GM23338 (cell line): Measurements from ENCODE around the gene SNX9. TPM values are rescaled to one million over a fixed set of nuclear protein-coding genes. Genes with fewer than 3 reads are reported as not detected.
A peak's percentile ranks its signal among the peaks of the same experiment; 100 is the strongest.

Experiments used
- ATAC-seq: fragments of 200-7000 bp; cut with Tn5 transposase; 3 replicates; pipeline ENCODE4 v1.9.1; 2020
- DNase-seq: peaks from one replicate; pipeline ENCODE4 v3.0.0-alpha.2; 2015; ENCODE audit warnings: low spot score
- H2AFZ ChIP-seq: fragments of 200-600 bp; sonication (generic); 2 replicates; pipeline ENCODE4 v1.8.0; 2016; ENCODE audit warnings: antibody characterized with exemption, mild to moderate bottlenecking, moderate library complexity
- H3F3A ChIP-seq: fragments of 200-600 bp; sonication (generic); replicated peaks from 2 replicates; pipeline ENCODE4 v1.8.0; 2017; ENCODE audit warnings: antibody characterized with exemption, mixed run types, low read depth
- H3K27ac ChIP-seq: fragments of 200-600 bp; sonication (generic); 2 replicates; pipeline ENCODE4 v1.6.1; 2016; ENCODE audit warnings: low read depth
- H3K27me3 ChIP-seq: fragments of 200-600 bp; sonication (generic); 2 replicates; pipeline ENCODE4 v1.8.0; 2016; ENCODE audit warnings: mild to moderate bottlenecking, mixed run types, moderate library complexity; ENCODE audit not compliant: insufficient read depth
- H3K36me3 ChIP-seq: fragments of 200-600 bp; sonication (generic); 2 replicates; pipeline ENCODE4 v1.8.0; 2016; ENCODE audit warnings: mild to moderate bottlenecking; ENCODE audit not compliant: insufficient read depth
- H3K4me1 ChIP-seq: fragments of 200-600 bp; sonication (generic); 2 replicates; pipeline ENCODE4 v1.8.0; 2016; ENCODE audit warnings: mild to moderate bottlenecking, moderate library complexity; ENCODE audit not compliant: insufficient read depth
- H3K4me2 ChIP-seq: fragments of 200-600 bp; sonication (generic); 2 replicates; pipeline ENCODE4 v1.7.1; 2017; ENCODE audit warnings: mixed run types
- H3K4me3 ChIP-seq: fragments of 200-600 bp; sonication (generic); 2 replicates; pipeline ENCODE4 v1.6.1; 2016; ENCODE audit warnings: mixed run types
- H3K79me2 ChIP-seq: fragments of 200-600 bp; sonication (generic); replicated peaks from 2 replicates; pipeline ENCODE4 v1.8.0; 2017; ENCODE audit warnings: mild to moderate bottlenecking; ENCODE audit not compliant: insufficient read depth
- H3K9me2 ChIP-seq: fragments of 200-600 bp; sonication (generic); 2 replicates; pipeline ENCODE4 v1.8.0; 2017; ENCODE audit not compliant: insufficient read depth
- H4K20me1 ChIP-seq: fragments of 200-600 bp; sonication (generic); replicated peaks from 2 replicates; pipeline ENCODE4 v1.8.0; 2017; ENCODE audit warnings: mild to moderate bottlenecking; ENCODE audit not compliant: insufficient read depth
- H3K27ac Mint-ChIP-seq: 2 replicates; pipeline ENCODE4 v1.8.0; 2020; ENCODE audit warnings: inconsistent platforms, mild to moderate bottlenecking, moderate library complexity, mixed read lengths
- H3K27me3 Mint-ChIP-seq: 3 replicates; pipeline ENCODE4 v1.8.0; 2022; ENCODE audit warnings: low read depth, mild to moderate bottlenecking, moderate library complexity, mixed read lengths, inconsistent platforms; ENCODE audit not compliant: insufficient read depth, poor library complexity
- H3K36me3 Mint-ChIP-seq: 3 replicates; pipeline ENCODE4 v1.8.0; 2021; ENCODE audit warnings: low read depth, mild to moderate bottlenecking, inconsistent platforms, moderate library complexity, mixed read lengths
- H3K4me1 Mint-ChIP-seq: 3 replicates; pipeline ENCODE4 v1.8.0; 2020; ENCODE audit warnings: mild to moderate bottlenecking, inconsistent platforms, mixed read lengths
- H3K4me3 Mint-ChIP-seq: 3 replicates; pipeline ENCODE4 v1.8.0; 2021; ENCODE audit warnings: moderate library complexity, mild to moderate bottlenecking, inconsistent platforms, mixed read lengths
- H3K9me3 Mint-ChIP-seq: 3 replicates; pipeline ENCODE4 v1.8.0; 2020; ENCODE audit warnings: moderate library complexity, mild to moderate bottlenecking, inconsistent platforms, mixed read lengths
- ETS1 ChIP-seq: IDR thresholded peaks from 2 replicates; pipeline ENCODE4 v1.6.1; 2016; ENCODE audit warnings: antibody characterized with exemption
- EZH2 ChIP-seq: fragments of 200-600 bp; sonication (generic); IDR thresholded peaks from one replicate; pipeline ENCODE4 v1.8.0; 2017; ENCODE audit warnings: antibody characterized with exemption, mild to moderate bottlenecking, low read depth; ENCODE audit not compliant: unreplicated experiment
- EZH2phosphoT487 ChIP-seq: fragments of 200-600 bp; sonication (generic); IDR thresholded peaks from one replicate; pipeline ENCODE4 v1.8.1; 2018; ENCODE audit warnings: antibody characterized with exemption; ENCODE audit not compliant: unreplicated experiment
- JUNB ChIP-seq: IDR thresholded peaks from one replicate; pipeline ENCODE4 v1.6.1; 2016; ENCODE audit warnings: antibody characterized with exemption; ENCODE audit not compliant: unreplicated experiment
- NANOG ChIP-seq: IDR thresholded peaks from 2 replicates; pipeline ENCODE4 v1.6.1; 2016; ENCODE audit warnings: antibody characterized with exemption, borderline replicate concordance
- POLR2AphosphoS5 ChIP-seq: IDR thresholded peaks from 2 replicates; pipeline ENCODE4 v1.6.1; 2016; ENCODE audit warnings: antibody characterized with exemption, low read depth
- STAT1 ChIP-seq: IDR thresholded peaks from one replicate; pipeline ENCODE4 v1.6.1; 2016; ENCODE audit warnings: antibody characterized with exemption; ENCODE audit not compliant: unreplicated experiment
- ZNF462 ChIP-seq: fragments of 250-450 bp; sonication (Bioruptor Pico); IDR thresholded peaks from 2 replicates; pipeline ENCODE4 v1.5.0; 2020; ENCODE audit warnings: mild to moderate bottlenecking, moderate library complexity
- polyA plus RNA-seq: library from polyadenylated mRNA; unstranded; fragments of >200 nt; fragmentation: Nextera tagmentation; extraction: Ambion mirVana; gene quantifications from 2 replicates; pipeline ENCODE4 v1.2.1, GENCODE V29; 2016
- total RNA-seq: library from RNA; depleted of rRNA; stranded (reverse); fragments of >200 nt; shearing (Covaris generic); gene quantifications from 2 replicates; pipeline ENCODE4 v1.2.3, GENCODE V29; 2014
- TF ChIP-seq, protein P1 (sequence below), 2 experiments: fragments of 200-600 bp in 1 of 2; sonication (generic) in 1 of 2; conservative IDR thresholded peaks; 2 replicates each; pipeline versions ENCODE4 v1.5.1 to v1.6.1; 2016 to 2017; ENCODE audit warnings: antibody characterized with exemption in 2 of 2, low read depth in 2 of 2, mild to moderate bottlenecking in 2 of 2, moderate library complexity in 1 of 2

SNX9 gene
- total and polyA plus RNA-seq, 2 experiments from 2014 or later, result 18.4 to 23.3 TPM

GRCh38 chr6:157821342-157822033 is 1.6 kb upstream of the SNX9 start:
- H3K36me3 ChIP-seq, result no peaks in the 10 kb centered on the region
- peak overlapping the region; percentile 74; the same call in 1 of the 3 replicates for H3K4me3 Mint-ChIP-seq

DNA sequence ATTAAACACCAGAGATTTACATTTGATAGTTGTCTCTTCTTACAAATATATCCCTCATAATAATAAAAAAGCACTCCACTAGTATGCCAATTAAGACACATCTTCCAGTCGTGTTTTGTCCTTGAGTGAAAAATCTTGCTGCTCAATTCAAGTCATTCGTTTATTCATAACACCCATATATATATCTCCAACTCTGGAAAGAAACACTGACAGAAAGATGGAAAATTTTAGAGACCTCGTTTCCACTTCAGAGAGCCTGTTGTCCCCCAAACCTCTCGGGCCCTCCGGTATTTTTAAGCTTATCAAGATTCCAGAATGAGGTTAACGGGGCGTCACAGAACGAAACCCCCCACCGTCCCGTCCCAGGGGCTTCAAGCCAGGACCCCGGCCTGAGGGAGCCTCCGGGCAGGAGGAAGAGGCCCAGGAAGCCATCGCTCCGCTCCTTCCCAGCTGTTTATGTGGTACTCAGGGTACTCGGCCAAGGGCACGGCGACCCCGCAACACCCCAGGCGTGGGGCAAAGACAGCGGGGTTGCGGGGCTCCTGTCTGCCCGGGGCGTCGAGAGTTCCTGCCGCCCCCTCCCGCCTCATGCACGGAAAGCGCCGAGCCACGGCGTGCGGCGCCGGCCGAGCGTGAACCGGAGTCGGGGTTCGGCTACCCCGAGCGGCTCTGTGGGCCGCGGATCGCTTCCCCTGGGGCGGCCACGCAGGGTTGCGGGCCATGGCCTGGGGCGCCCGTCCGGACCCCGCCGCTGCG is 623 bp upstream of the SNX9 start:
- H3K27ac ChIP-seq, result no peak overlapping the region
- DNase-seq (peak; percentile 51), ATAC-seq (peak; percentile 35)
- H4K20me1 ChIP-seq, result no peaks in the 10 kb centered on the region
- no peaks in the 10 kb centered on the region for H3K36me3 ChIP-seq
- H3K9me2 ChIP-seq, result no peaks in the 10 kb centered on the region
- H3K4me1 Mint-ChIP-seq, result peaks cover 29% of the 10 kb centered on the region
- peak overlapping the region; percentile 74 for H3K4me3 Mint-ChIP-seq
- no peaks in the 10 kb centered on the region for H3K9me3 Mint-ChIP-seq
- H3F3A ChIP-seq, result no peaks in the 10 kb centered on the region
- no peaks in the 10 kb centered on the region; the same call in 2 of the 3 replicates for H3K36me3 Mint-ChIP-seq
- peaks cover 14% of the 10 kb centered on the region for H3K27me3 Mint-ChIP-seq
- H3K4me1 ChIP-seq, result peaks cover 7% of the 10 kb centered on the region
- peaks cover 28% of the 10 kb centered on the region for H3K79me2 ChIP-seq
- H3K27me3 ChIP-seq, result peaks cover 12% of the 10 kb centered on the region; the same call in 1 of the 2 replicates
- peak overlapping the region; percentile 87; the same call in 1 of the 2 replicates for H2AFZ ChIP-seq
- peak overlapping the region; percentile 61 for H3K4me3 ChIP-seq
- no peak overlapping the region for H3K27ac Mint-ChIP-seq
- peak overlapping the region; percentile 87 for H3K4me2 ChIP-seq
- no peak for TF ChIP-seq POLR2AphosphoS5
- TF ChIP-seq, protein P1, sequence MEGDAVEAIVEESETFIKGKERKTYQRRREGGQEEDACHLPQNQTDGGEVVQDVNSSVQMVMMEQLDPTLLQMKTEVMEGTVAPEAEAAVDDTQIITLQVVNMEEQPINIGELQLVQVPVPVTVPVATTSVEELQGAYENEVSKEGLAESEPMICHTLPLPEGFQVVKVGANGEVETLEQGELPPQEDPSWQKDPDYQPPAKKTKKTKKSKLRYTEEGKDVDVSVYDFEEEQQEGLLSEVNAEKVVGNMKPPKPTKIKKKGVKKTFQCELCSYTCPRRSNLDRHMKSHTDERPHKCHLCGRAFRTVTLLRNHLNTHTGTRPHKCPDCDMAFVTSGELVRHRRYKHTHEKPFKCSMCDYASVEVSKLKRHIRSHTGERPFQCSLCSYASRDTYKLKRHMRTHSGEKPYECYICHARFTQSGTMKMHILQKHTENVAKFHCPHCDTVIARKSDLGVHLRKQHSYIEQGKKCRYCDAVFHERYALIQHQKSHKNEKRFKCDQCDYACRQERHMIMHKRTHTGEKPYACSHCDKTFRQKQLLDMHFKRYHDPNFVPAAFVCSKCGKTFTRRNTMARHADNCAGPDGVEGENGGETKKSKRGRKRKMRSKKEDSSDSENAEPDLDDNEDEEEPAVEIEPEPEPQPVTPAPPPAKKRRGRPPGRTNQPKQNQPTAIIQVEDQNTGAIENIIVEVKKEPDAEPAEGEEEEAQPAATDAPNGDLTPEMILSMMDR (conservative IDR thresholded peaks at IDR 0.05; ENCODE audit: low read depth in 2 of 2), result no peak
- TF ChIP-seq NANOG, result no peak
- no peak for TF ChIP-seq ZNF462
- no peak for TF ChIP-seq JUNB
- TF ChIP-seq EZH2phosphoT487, result no peak
- TF ChIP-seq STAT1, result no peak

More at GRCh38 chr6:157821342-157822033, 1.6 kb upstream of the SNX9 start:
- Histone ChIP-seq H3K4me3 (no peak overlapping the region), H2AFZ (no peak overlapping the region), H4K20me1 (no peaks in the 10 kb centered on the region), H3K4me2 (no peak overlapping the region), H3K27ac (no peak overlapping the region), H3F3A (no peaks in the 10 kb centered on the region), H3K79me2 (peaks cover 27% of the 10 kb centered on the region), H3K27me3 (peaks cover 12% of the 10 kb centered on the region; the same call in 1 of the 2 replicates), H3K4me1 (peaks cover 7% of the 10 kb centered on the region), H3K9me2 (no peaks in the 10 kb centered on the region)
- DNase-seq (no peak), ATAC-seq (no peak)
- peaks cover 29% of the 10 kb centered on the region for H3K4me1 Mint-ChIP-seq
- no peaks in the 10 kb centered on the region; the same call in 2 of the 3 replicates for H3K9me3 Mint-ChIP-seq
- H3K27ac Mint-ChIP-seq, result no peak overlapping the region
- H3K27me3 Mint-ChIP-seq, result peaks cover 16% of the 10 kb centered on the region
- no peak for TF ChIP-seq ETS1
- no peak for TF ChIP-seq STAT1
- no peak for TF ChIP-seq EZH2phosphoT487
- TF ChIP-seq EZH2, result no peak
- TF ChIP-seq POLR2AphosphoS5, result no peak
- H3K36me3 Mint-ChIP-seq, result no peaks in the 10 kb centered on the region; the same call in 2 of the 3 replicates
